Adrenal gland (tissue), 5 donors: ENCODE results near the gene CDH15.

Experiments
- POLR2A ChIP-seq, 2 donors: fragments of 450-650 bp; IDR thresholded peaks; one replicate each; pipeline ENCODE4 v1.6.1; 2017; ENCODE audit warnings: antibody characterized with exemption in 2 of 2, mild to moderate bottlenecking in 2 of 2, moderate library complexity in 1 of 2
- TF ChIP-seq, protein P1 (sequence below), 6 experiments: fragments of 450-650 bp in 4 of 6; fragments of 200-600 bp in 2 of 6; sonication (generic) in 1 of 6; IDR thresholded peaks; 1 replicate in 5 of 6; 2 replicates in 1 of 6; pipeline versions ENCODE4 v1.5.1 to v1.8.0; 2016 to 2021; ENCODE audit warnings: antibody characterized with exemption in 6 of 6, mild to moderate bottlenecking in 2 of 6, moderate library complexity in 1 of 6
- donor health status: DM: no; HTN: no; CAD: no.

DNA sequence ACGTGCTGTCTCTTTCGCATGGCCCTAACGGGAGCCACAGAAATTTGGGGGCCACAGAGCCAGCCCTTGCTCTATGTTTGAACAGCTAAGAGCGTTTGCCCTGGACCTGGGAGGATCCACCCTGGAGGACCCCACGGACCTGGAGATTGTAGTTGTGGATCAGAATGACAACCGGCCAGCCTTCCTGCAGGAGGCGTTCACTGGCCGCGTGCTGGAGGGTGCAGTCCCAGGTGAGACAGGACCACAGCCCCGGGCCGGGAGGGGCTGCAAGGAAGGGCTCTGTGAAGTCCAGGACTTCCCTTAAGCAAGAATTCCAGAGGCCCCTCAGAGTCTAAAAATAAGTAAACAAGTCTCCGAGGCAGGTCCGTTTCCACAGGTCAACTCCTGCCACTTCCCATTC lies 11.9 kb downstream of the CDH15 start:
- TF ChIP-seq, protein P1, sequence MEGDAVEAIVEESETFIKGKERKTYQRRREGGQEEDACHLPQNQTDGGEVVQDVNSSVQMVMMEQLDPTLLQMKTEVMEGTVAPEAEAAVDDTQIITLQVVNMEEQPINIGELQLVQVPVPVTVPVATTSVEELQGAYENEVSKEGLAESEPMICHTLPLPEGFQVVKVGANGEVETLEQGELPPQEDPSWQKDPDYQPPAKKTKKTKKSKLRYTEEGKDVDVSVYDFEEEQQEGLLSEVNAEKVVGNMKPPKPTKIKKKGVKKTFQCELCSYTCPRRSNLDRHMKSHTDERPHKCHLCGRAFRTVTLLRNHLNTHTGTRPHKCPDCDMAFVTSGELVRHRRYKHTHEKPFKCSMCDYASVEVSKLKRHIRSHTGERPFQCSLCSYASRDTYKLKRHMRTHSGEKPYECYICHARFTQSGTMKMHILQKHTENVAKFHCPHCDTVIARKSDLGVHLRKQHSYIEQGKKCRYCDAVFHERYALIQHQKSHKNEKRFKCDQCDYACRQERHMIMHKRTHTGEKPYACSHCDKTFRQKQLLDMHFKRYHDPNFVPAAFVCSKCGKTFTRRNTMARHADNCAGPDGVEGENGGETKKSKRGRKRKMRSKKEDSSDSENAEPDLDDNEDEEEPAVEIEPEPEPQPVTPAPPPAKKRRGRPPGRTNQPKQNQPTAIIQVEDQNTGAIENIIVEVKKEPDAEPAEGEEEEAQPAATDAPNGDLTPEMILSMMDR (IDR thresholded peaks at IDR 0.05) = no peak
- no peak for TF ChIP-seq POLR2A (IDR thresholded peaks at IDR 0.05)
